CD4-positive, alpha-beta T cell treated with Interleukin-10 for 1 hour (primary cell): Measurements from ENCODE around the gene RHOBTB3.

Experiments
- DNase-seq: peaks from one replicate; pipeline ENCODE4 v3.0.0-alpha.2; 2020

Gene RHOBTB3

GRCh38 chr5:95842854-95843544, 111.9 kb downstream of the RHOBTB3 start:
- peak; percentile 73 for DNase-seq

DNA sequence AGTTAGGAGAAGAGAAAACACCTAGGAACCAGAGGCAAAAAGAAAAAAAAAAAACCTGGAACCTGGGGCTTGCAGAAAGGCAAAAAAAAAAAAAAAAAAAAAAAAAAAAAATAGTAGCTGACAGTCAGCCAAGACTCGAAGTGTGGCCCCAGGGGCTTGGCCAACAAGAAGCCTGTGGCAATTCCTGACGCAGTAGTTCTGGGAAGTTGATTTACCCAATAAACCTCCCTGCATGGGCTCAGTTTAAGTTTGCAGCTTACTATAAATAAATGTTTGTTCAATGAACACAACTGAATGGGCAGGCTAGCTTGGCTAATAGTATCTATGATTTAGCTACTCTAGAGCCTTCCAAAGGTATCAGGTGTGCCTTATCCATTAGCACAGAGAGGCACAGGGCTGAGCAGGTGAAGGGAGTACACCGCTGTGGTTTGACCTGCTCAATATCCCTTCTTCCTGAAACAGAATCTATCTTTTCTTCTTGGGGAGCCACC, 112.6 kb downstream of the RHOBTB3 start:
- DNase-seq: no peak

- DNase-seq: no peak
These were observed 114.3 kb downstream of the RHOBTB3 start for GRCh38 chr5:95845391-95845790.
